GM19023 (cell line): ENCODE measurements around the gene CADM2.

Source experiments
- ATAC-seq: cut with Tn5 transposase; IDR thresholded peaks from one replicate; pipeline ENCODE4 v1.9.1; 2021; ENCODE audit warnings: mild to moderate bottlenecking, moderate library complexity; ENCODE audit not compliant: unreplicated experiment

Gene CADM2

GRCh38 chr3:86056962-86057361 lies 1098.2 kb downstream of the CADM2 start:
- no peak for ATAC-seq

- no peak for ATAC-seq
These were observed 1115.0 kb downstream of the CADM2 start for GRCh38 chr3:86073799-86074198.

- ATAC-seq: no peak
These were observed 1128.5 kb downstream of the CADM2 start for GRCh38 chr3:86087160-86087871.

DNA sequence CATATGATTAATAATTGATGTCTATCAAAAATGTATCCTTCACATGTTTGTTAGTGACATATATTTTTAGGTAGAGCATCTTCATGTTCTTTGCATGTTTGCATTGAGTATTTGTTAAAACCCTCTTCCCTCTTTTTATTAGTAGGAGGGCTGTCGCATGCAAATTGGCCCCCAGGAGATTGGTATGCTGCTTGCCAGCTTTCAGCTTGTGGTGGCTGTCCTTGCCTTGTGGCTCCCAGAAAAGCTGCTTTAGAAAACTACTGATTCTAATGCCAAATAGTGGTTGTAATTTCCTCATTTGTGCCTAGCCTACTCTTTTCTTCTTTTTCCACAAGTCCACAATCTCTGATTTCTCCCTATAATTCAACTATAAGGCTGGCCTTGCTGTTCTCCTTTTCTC lies 1145.4 kb downstream of the CADM2 start:
- no peak for ATAC-seq

DNA sequence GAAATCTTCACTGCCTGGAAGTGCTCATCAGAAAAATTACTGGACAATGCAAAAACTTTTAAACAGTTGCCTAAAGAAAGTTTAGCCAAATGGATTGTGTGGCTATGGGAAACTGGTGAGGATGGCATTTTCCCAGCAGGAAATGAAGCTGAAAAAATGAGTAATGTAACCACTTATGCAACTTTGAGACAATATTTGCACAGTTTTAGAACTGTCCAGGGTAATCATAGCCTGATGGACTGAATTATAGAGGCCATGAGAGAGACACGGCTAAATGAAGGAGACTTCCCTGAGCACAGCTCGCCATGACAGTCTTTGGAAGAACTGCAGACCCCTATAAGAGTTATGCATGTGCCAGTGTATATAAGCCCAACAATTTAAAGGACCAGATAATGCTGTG lies 1150.6 kb downstream of the CADM2 start:
- ATAC-seq: no peak
